B cell (primary cell): ENCODE data around the gene SH3RF3.

Experiments
- EZH2 ChIP-seq: IDR thresholded peaks from 2 replicates; pipeline ENCODE4 v1.6.1; 2012; ENCODE audit warnings: borderline replicate concordance, low read depth, mild to moderate bottlenecking, moderate library complexity, low read length; ENCODE audit not compliant: insufficient read depth, poor library complexity, severe bottlenecking
- TF ChIP-seq, protein P1 (sequence below): fragments of 200-600 bp; IDR thresholded peaks from one replicate; pipeline ENCODE4 v1.8.0; 2022; ENCODE audit warnings: antibody characterized with exemption, mild to moderate bottlenecking

- TF ChIP-seq, protein P1, sequence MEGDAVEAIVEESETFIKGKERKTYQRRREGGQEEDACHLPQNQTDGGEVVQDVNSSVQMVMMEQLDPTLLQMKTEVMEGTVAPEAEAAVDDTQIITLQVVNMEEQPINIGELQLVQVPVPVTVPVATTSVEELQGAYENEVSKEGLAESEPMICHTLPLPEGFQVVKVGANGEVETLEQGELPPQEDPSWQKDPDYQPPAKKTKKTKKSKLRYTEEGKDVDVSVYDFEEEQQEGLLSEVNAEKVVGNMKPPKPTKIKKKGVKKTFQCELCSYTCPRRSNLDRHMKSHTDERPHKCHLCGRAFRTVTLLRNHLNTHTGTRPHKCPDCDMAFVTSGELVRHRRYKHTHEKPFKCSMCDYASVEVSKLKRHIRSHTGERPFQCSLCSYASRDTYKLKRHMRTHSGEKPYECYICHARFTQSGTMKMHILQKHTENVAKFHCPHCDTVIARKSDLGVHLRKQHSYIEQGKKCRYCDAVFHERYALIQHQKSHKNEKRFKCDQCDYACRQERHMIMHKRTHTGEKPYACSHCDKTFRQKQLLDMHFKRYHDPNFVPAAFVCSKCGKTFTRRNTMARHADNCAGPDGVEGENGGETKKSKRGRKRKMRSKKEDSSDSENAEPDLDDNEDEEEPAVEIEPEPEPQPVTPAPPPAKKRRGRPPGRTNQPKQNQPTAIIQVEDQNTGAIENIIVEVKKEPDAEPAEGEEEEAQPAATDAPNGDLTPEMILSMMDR = no peak
- TF ChIP-seq EZH2 = no peak
Measured at GRCh38 chr2:109211315-109211714, 82.3 kb downstream of the SH3RF3 start.
